K562 (cell line): ENCODE measurements around the gene CPN2. TPM values are rescaled to one million over a fixed set of nuclear protein-coding genes. Genes with fewer than 3 reads are reported as not detected.
A peak's percentile ranks its signal among the peaks of the same experiment; 100 is the strongest.

ENCODE experiments used
- EHMT2 ChIP-seq: fragments of 450-650 bp; IDR thresholded peaks from 2 replicates; pipeline ENCODE4 v1.6.1; 2018; ENCODE audit warnings: antibody characterized with exemption
- GABPB1 ChIP-seq: sonication (generic); formaldehyde crosslinking; IDR thresholded peaks from 2 replicates; pipeline ENCODE4 v1.8.0; 2022; ENCODE audit warnings: mild to moderate bottlenecking, missing genetic modification reagents
- LARP7 ChIP-seq: fragments of 450-650 bp; IDR thresholded peaks from 2 replicates; pipeline ENCODE4 v1.6.1; 2016
- MYC ChIP-seq, 2 experiments: fragments of 250-450 bp in 1 of 2; sonication (Bioruptor Pico) in 1 of 2; IDR thresholded peaks; 2 replicates each; pipeline versions ENCODE4 v1.5.1 to v1.6.1; 2012 to 2021; ENCODE audit warnings: low read depth in 2 of 2, borderline replicate concordance in 1 of 2, improper control_type of control experiment in 1 of 2, low read length in 1 of 2, mild to moderate bottlenecking in 1 of 2, moderate library complexity in 1 of 2
- RBM17 ChIP-seq: fragments of 200-400 bp; formaldehyde crosslinking; IDR thresholded peaks from 2 replicates; pipeline ENCODE4 v1.6.1; 2017; ENCODE audit warnings: low read depth, mild to moderate bottlenecking, low read length, borderline replicate concordance
- SMARCA4 ChIP-seq: fragments of 450-650 bp; IDR thresholded peaks from 2 replicates; pipeline ENCODE4 v1.6.1; 2016
- SMARCC2 ChIP-seq: fragments of 450-650 bp; IDR thresholded peaks from 2 replicates; pipeline ENCODE4 v1.6.1; 2017; ENCODE audit warnings: antibody characterized with exemption, moderate library complexity, mild to moderate bottlenecking, low read depth
- SRSF1 ChIP-seq: fragments of 200-400 bp; formaldehyde crosslinking; IDR thresholded peaks from 2 replicates; pipeline ENCODE4 v1.6.1; 2017; ENCODE audit warnings: mild to moderate bottlenecking, low read depth, low read length, moderate library complexity
- XRCC5 ChIP-seq: fragments of 200-400 bp; formaldehyde crosslinking; IDR thresholded peaks from 2 replicates; pipeline ENCODE4 v1.6.1; 2017; ENCODE audit warnings: low read depth, mild to moderate bottlenecking, low read length
- ZFP30 ChIP-seq: fragments of 250-450 bp; sonication (Bioruptor Pico); IDR thresholded peaks from 2 replicates; pipeline ENCODE4 v1.8.0; 2022; ENCODE audit warnings: moderate library complexity, mild to moderate bottlenecking, inconsistent platforms, borderline replicate concordance
- ZNF133 ChIP-seq: fragments of 250-450 bp; sonication (Bioruptor Pico); IDR thresholded peaks from 2 replicates; pipeline ENCODE4 v1.4.0; 2020; ENCODE audit warnings: mild to moderate bottlenecking
- ZNF274 ChIP-seq: IDR thresholded peaks from 2 replicates; pipeline ENCODE4 v1.6.1; 2011; ENCODE audit warnings: low read depth, mild to moderate bottlenecking, low read length, moderate library complexity, borderline replicate concordance
- ZNF431 ChIP-seq: sonication (generic); formaldehyde crosslinking; IDR thresholded peaks from 2 replicates; pipeline ENCODE4 v1.8.0; 2022; ENCODE audit warnings: mild to moderate bottlenecking, missing genetic modification reagents
- polyA plus RNA-seq, 8 experiments: library from polyadenylated mRNA; depleted of rRNA in 4 of 8; stranded (reverse) in 5 of 8; unstranded in 3 of 8; fragments of >200 nt; fragmentation: Nextera tagmentation in 2 of 8; fragmentation: Illumina TruSeq in 1 of 8; extraction: Ambion mirVana in 2 of 8; extraction: Trizol in 1 of 8; gene quantifications; 2 replicates each; pipeline versions ENCODE4 v1.2.1 to v1.2.3, GENCODE V29; 2011 to 2014; ENCODE audit warnings: inconsistent platforms in 1 of 8, missing spikeins in 1 of 8
- total RNA-seq, 7 experiments: library from RNA; depleted of rRNA in 6 of 7; stranded (reverse); fragments of >200 nt in 6 of 7; fragmentation: Illumina TruSeq in 2 of 7; extraction: Trizol in 2 of 7; gene quantifications; 2 replicates each; pipeline versions ENCODE4 v1.2.1 to v1.2.3, GENCODE V29; 2011 to 2021; ENCODE audit warnings: low replicate concordance in 1 of 7
- TF ChIP-seq, protein P1 (sequence below): fragments of 450-650 bp; IDR thresholded peaks from 2 replicates; pipeline ENCODE4 v1.6.1; 2017; ENCODE audit warnings: antibody characterized with exemption, mild to moderate bottlenecking
- TF ChIP-seq, protein P2 (sequence below): fragments of 250-450 bp; sonication (Bioruptor Pico); IDR thresholded peaks from 2 replicates; pipeline ENCODE4 v1.5.0; 2022; ENCODE audit warnings: mild to moderate bottlenecking
- TF ChIP-seq, protein P3 (sequence below): fragments of 450-650 bp; IDR thresholded peaks from one replicate; pipeline ENCODE4 v1.6.1; 2018; ENCODE audit warnings: mild to moderate bottlenecking, moderate library complexity; ENCODE audit not compliant: partially characterized antibody

CPN2 gene
- total and polyA plus RNA-seq, 9 of the 15 experiments (the other 6 are each of a cell fraction or from before 2014, with no cell fraction given) = not detected

DNA sequence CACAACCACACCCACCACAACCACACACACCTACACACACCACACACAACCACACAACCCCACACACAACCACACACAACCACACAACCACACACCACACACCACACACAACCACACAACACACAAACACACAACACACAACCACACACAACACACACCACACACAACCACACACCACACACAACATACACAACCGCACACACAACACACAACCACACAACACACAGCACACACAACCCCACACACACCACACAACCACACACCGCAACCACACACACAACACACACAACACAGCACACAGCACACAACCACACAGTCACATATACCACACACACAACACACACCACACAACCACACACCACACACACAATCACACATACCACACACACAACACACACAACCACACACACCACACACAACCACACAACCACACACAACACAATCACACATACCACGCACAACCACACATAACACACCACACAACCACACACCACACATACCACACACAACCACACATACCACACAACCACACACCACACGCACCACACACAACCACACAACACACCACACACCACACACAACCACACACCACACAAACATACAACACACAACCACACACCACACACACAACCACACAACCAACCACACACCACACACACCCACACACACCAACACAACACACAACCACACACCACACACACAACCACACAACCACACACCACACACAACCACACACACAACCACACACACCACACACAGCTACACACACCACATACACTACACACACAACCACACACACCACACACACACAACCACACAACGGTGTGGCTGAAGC, 23.7 kb downstream of the CPN2 start (continued):
- TF ChIP-seq SMARCA4 = no peak
- peak; percentile 39; the same call in 1 of the 2 replicates for TF ChIP-seq ZNF431 (CRISPR knock-in tag)
- TF ChIP-seq ZNF274 = no peak
- TF ChIP-seq, protein P1, sequence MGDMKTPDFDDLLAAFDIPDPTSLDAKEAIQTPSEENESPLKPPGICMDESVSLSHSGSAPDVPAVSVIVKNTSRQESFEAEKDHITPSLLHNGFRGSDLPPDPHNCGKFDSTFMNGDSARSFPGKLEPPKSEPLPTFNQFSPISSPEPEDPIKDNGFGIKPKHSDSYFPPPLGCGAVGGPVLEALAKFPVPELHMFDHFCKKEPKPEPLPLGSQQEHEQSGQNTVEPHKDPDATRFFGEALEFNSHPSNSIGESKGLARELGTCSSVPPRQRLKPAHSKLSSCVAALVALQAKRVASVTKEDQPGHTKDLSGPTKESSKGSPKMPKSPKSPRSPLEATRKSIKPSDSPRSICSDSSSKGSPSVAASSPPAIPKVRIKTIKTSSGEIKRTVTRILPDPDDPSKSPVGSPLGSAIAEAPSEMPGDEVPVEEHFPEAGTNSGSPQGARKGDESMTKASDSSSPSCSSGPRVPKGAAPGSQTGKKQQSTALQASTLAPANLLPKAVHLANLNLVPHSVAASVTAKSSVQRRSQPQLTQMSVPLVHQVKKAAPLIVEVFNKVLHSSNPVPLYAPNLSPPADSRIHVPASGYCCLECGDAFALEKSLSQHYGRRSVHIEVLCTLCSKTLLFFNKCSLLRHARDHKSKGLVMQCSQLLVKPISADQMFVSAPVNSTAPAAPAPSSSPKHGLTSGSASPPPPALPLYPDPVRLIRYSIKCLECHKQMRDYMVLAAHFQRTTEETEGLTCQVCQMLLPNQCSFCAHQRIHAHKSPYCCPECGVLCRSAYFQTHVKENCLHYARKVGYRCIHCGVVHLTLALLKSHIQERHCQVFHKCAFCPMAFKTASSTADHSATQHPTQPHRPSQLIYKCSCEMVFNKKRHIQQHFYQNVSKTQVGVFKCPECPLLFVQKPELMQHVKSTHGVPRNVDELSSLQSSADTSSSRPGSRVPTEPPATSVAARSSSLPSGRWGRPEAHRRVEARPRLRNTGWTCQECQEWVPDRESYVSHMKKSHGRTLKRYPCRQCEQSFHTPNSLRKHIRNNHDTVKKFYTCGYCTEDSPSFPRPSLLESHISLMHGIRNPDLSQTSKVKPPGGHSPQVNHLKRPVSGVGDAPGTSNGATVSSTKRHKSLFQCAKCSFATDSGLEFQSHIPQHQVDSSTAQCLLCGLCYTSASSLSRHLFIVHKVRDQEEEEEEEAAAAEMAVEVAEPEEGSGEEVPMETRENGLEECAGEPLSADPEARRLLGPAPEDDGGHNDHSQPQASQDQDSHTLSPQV = no peak
- TF ChIP-seq RBM17 = no peak
- TF ChIP-seq LARP7 = 0 out of 2 replicates have a peak, but pooled peaks have one; percentile 70
- TF ChIP-seq MYC (IDR thresholded peaks at IDR 0.05; ENCODE audit: low read depth, low read length) = no peak
- no peak for TF ChIP-seq MYC (CRISPR knock-in tag; IDR thresholded peaks at IDR 0.05; ENCODE audit: borderline replicate concordance, low read depth)
- no peak for TF ChIP-seq ZFP30 (CRISPR knock-in tag)
- 0 out of 2 replicates have a peak, but pooled peaks have one; percentile 15 for TF ChIP-seq SRSF1
- TF ChIP-seq ZNF133 (CRISPR knock-in tag) = no peak
- TF ChIP-seq, protein P2, sequence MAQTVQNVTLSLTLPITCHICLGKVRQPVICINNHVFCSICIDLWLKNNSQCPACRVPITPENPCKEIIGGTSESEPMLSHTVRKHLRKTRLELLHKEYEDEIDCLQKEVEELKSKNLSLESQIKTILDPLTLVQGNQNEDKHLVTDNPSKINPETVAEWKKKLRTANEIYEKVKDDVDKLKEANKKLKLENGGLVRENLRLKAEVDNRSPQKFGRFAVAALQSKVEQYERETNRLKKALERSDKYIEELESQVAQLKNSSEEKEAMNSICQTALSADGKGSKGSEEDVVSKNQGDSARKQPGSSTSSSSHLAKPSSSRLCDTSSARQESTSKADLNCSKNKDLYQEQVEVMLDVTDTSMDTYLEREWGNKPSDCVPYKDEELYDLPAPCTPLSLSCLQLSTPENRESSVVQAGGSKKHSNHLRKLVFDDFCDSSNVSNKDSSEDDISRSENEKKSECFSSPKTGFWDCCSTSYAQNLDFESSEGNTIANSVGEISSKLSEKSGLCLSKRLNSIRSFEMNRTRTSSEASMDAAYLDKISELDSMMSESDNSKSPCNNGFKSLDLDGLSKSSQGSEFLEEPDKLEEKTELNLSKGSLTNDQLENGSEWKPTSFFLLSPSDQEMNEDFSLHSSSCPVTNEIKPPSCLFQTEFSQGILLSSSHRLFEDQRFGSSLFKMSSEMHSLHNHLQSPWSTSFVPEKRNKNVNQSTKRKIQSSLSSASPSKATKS (CRISPR knock-in tag) = no peak
- TF ChIP-seq GABPB1 = peak; percentile 43
- no peak for TF ChIP-seq SMARCC2
- TF ChIP-seq XRCC5 = peak; percentile 65; the same call in 1 of the 2 replicates
- TF ChIP-seq EHMT2 = no peak
- TF ChIP-seq, protein P3, sequence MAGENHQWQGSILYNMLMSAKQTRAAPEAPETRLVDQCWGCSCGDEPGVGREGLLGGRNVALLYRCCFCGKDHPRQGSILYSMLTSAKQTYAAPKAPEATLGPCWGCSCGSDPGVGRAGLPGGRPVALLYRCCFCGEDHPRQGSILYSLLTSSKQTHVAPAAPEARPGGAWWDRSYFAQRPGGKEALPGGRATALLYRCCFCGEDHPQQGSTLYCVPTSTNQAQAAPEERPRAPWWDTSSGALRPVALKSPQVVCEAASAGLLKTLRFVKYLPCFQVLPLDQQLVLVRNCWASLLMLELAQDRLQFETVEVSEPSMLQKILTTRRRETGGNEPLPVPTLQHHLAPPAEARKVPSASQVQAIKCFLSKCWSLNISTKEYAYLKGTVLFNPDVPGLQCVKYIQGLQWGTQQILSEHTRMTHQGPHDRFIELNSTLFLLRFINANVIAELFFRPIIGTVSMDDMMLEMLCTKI = no peak
